22Rv1 (cell line): Measurements from ENCODE around the gene DNAJB8.

Experiments
- H3K27ac ChIP-seq: fragments of 450-650 bp; 2 replicates; pipeline ENCODE4 v1.5.1; 2017
- ZFX ChIP-seq: fragments of 450-650 bp; IDR thresholded peaks from 2 replicates; pipeline ENCODE4 v1.6.1; 2017; ENCODE audit warnings: antibody characterized with exemption, borderline replicate concordance
- TF ChIP-seq, protein P1 (sequence below): fragments of 450-650 bp; IDR thresholded peaks from 2 replicates; pipeline ENCODE4 v1.5.1; 2017; ENCODE audit warnings: mild to moderate bottlenecking

Gene DNAJB8

DNA sequence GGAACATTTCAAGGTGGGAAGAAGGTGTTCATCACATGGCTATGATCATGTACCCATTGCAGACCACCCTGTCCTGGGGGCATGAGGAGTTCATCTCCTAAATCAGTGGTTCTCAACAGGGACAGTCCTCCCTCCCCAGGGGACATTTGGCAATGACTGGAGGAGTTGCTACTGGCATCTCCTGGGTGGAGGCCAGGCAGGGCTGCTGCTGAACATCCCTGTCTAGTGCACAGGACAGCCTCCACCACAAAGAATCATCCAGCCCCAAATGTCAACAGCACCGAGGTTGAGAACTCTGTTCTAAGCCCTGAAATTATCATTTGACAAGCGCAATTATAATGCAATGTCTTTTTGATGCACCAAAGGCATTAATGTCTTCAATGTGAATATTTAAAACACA lies 4.4 kb upstream of the DNAJB8 start:
- no peak for TF ChIP-seq ZFX
- TF ChIP-seq, protein P1, sequence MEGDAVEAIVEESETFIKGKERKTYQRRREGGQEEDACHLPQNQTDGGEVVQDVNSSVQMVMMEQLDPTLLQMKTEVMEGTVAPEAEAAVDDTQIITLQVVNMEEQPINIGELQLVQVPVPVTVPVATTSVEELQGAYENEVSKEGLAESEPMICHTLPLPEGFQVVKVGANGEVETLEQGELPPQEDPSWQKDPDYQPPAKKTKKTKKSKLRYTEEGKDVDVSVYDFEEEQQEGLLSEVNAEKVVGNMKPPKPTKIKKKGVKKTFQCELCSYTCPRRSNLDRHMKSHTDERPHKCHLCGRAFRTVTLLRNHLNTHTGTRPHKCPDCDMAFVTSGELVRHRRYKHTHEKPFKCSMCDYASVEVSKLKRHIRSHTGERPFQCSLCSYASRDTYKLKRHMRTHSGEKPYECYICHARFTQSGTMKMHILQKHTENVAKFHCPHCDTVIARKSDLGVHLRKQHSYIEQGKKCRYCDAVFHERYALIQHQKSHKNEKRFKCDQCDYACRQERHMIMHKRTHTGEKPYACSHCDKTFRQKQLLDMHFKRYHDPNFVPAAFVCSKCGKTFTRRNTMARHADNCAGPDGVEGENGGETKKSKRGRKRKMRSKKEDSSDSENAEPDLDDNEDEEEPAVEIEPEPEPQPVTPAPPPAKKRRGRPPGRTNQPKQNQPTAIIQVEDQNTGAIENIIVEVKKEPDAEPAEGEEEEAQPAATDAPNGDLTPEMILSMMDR, result no peak
- no peak overlapping the region for H3K27ac ChIP-seq

DNA sequence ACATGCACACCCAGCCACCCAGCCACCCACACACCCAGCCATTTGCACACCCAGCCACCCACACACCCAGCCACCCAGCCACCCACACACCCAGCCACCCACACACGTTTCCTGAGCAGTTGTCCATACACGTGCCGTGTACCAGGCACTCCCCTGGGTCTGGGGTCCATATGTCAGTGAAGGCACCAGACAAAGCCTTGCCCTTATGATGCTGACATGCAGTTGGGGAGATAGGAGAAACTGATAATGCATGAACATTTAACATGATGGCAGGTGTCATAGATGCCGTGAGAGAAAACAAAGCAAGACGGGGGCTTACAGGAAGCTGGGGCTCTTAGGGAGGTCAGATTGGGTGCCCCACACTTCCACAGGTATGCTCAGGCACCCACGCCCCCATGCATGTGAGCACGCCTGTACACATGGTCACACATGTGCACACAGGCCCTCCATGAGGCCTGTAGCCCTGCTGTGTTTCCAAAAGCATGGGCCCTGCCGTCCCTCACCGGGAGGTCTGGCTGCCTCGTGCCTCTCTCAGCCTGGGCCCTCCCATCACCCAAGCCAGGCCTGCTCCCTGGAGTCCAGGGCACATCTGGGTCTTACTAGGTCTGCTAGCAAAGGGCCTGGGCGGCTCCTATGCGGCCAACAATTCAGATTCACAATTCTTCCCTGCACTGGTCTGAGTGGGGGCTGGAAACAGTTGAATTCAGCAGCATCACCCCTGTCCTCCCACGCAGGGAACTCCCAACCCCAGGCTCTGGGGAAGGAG lies 3.6 kb upstream of the DNAJB8 start:
- TF ChIP-seq, protein P1, result no peak
- TF ChIP-seq ZFX, result no peak
- H3K27ac ChIP-seq, result no peak overlapping the region

DNA sequence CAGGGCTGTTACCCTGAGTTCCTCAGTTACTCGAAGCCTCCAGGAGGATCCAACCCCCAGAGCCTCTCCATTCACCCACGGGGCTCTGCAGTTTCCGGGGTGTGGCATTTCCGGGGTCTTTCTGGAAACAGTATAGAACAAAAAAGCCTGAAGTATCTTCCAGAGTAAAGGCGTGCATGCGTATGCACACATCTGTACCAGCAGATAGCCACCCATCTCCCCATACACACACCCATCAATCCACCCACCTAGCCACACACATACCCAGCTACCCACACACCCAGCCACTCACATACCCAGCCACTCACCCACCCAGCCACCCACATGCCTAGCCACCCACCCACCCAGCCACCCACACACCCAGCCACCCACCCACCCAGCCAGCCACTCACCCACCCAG lies 2.9 kb upstream of the DNAJB8 start:
- H3K27ac ChIP-seq, result no peak overlapping the region
- TF ChIP-seq, protein P1, result no peak
- no peak for TF ChIP-seq ZFX

DNA sequence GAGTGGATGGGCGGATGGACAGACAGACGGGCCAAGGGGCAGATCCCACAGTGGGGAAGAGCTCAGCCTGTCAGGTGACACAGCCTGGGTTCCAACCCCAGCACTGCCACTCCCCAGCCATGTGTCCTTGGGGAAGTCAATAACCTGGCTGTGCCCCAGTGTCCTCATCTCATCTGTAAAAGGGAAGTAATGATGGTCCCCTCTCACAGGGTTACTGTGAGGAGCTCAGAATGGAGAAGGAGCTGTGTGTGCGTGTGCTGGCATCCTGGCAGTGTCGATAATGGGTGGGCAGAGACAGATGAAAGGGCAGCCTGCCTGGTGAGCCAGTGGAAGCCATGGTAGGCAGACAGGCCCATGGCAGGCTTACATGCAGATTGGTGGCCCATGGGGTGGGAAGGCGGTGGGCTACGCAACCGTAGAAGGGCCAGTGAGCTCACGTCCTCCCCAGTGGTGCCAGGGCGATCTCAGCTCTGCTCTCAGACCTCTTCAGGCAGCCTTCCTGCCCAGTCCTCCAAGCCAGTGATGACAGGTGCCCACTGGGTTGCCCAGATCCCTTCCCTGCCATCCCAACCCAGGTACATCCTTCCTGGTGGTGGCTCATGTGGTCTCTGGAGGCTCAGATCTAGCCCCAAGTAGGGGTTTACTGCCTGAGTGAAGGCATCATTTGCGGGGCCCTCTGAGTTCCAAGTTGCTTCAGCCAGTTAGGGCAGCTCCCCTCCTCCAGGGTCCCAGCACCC lies 2.3 kb upstream of the DNAJB8 start:
- H3K27ac ChIP-seq, result no peak overlapping the region
- TF ChIP-seq ZFX, result no peak
- TF ChIP-seq, protein P1, result no peak

DNA sequence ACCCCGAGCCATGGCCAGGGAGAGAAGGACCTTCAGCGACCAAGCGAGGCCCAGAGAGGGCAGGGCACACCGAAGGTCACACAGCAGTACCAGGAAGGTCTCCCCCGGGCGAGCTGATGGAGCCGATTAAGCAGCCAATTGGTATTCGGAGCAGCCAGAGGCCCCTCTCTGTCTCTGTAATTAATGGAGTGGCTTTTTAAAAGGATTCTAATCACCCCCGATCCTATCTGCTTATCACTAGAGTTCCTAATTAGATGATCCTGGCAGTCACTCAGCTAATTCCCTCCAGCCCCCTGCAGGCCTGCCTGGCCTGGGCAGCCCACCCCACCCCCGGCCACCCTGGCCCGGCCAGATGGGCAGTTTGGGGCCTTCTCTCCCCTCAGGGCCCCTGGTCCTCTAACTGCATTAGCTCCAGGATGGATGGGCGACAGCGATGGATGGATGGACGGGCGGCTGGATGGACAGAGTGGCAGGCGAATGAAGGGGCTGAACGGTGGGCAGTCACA lies 1.6 kb upstream of the DNAJB8 start:
- H3K27ac ChIP-seq, result no peak overlapping the region
- no peak for TF ChIP-seq ZFX
- TF ChIP-seq, protein P1, result no peak

DNA sequence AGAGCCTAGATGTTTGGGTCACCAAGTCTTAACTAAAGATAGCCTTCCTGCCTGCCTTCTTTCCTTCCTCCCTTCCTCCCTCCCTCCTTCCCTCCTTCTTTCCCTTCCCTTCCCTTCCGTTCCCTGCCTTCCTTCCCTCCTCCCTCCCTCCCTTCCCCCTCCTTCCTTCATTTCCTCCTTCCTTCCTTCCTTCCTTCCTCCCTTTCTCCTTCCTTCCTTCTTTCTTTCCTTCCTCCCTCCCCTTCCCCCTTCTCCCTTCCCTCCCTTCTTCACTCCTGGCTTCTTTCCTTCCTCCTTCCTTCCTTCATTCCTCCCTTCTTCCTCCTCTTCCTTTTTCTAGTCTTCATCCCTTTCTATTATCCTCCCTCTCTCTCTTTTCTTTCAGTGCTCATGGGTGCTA lies 2.0 kb downstream of the DNAJB8 start:
- H3K27ac ChIP-seq, result no peak overlapping the region
- TF ChIP-seq, protein P1, result no peak
- no peak for TF ChIP-seq ZFX

DNA sequence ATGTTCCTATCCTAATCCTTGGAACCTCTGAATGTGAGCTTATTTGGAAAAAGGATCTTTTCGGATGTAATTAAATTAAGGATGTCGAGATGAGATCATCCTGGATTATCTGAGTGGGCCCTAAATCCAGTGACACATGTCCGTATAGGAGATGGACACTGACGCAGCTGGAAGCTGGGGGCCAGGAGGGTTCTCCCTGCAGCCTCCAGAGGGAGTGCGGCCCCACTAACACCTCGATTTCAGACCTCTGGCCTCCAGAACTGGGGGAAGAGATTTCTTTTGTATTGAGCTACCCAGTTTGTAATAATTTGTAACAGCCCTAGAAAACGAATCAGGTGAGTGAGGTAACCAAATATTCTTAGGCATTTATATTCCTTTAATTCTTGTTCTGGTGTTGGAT lies 2.5 kb downstream of the DNAJB8 start:
- H3K27ac ChIP-seq, result no peak overlapping the region
- no peak for TF ChIP-seq ZFX
- TF ChIP-seq, protein P1, result no peak
